Measurements from ENCODE around the gene VAT1L. TPM values are rescaled to one million over a fixed set of nuclear protein-coding genes. Genes with fewer than 3 reads are reported as not detected.
"Not testable (repeated sequence)": the region's sequence is repeated elsewhere in the genome, so short reads cannot be mapped to it uniquely, and the experiment has no call there.

Gene VAT1L
- total and polyA plus RNA-seq, 2 experiments from 2014 or later, result 6.2 TPM

GRCh38 chr16:77989846-77990245 lies 201.5 kb downstream of the VAT1L start:
- Histone ChIP-seq H3K27me3 (replicated peaks; ENCODE audit: insufficient read depth) (no peaks in the 10 kb centered on the region), H3K4me3 (no peak overlapping the region), H3K27ac (no peak overlapping the region), H3K79me2 (ENCODE audit: insufficient read depth) (no peaks in the 10 kb centered on the region), H3K9me3 (ENCODE audit: low read depth) (no peaks in the 10 kb centered on the region), H2AFZ (no peak overlapping the region), H3K9ac (no peak overlapping the region), H3K36me3 (ENCODE audit: low read depth) (no peaks in the 10 kb centered on the region), H3F3A (ENCODE audit: insufficient read depth) (0 out of 2 replicates have a peak, but pooled peaks cover 7% of the 10 kb centered on the region), H3K4me2 (ENCODE audit: unreplicated experiment) (no peak overlapping the region), H4K20me1 (ENCODE audit: insufficient read depth) (no peaks in the 10 kb centered on the region), H3K9me2 (ENCODE audit: insufficient read depth) (no peaks in the 10 kb centered on the region), H3K4me1 (ENCODE audit: insufficient read depth) (peaks cover 13% of the 10 kb centered on the region; the same call in 1 of the 2 replicates)
- DNase-seq, result no peak
- TF ChIP-seq EZH2phosphoT487 (IDR thresholded peaks at IDR 0.05; ENCODE audit: insufficient read depth, low read depth) (no peak), EZH2 (IDR thresholded peaks at IDR 0.05; ENCODE audit: insufficient read depth, poor library complexity, severe bottlenecking) (no peak)
- in situ Hi-C loops (cut with MboI), result loop anchor here (25.0 kb wide), 1 partner anchor 753 kb away; no protein-coding TSS in a partner anchor
- 67 to 70% methylated on average over 4 of the region's 4 CpGs for WGBS, 2 experiments (ENCODE audit: low coverage in 1 of 2, low lambda C conversion rate in 2 of 2, missing lambda C conversion rate in 2 of 2)

- Histone ChIP-seq H3K9me3 (ENCODE audit: low read depth) (no peaks in the 10 kb centered on the region), H3K9me2 (ENCODE audit: insufficient read depth) (no peaks in the 10 kb centered on the region), H3K79me2 (ENCODE audit: insufficient read depth) (no peaks in the 10 kb centered on the region), H2AFZ (no peak overlapping the region), H3K27me3 (replicated peaks; ENCODE audit: insufficient read depth) (no peaks in the 10 kb centered on the region), H3K27ac (no peak overlapping the region), H4K20me1 (ENCODE audit: insufficient read depth) (no peaks in the 10 kb centered on the region), H3F3A (ENCODE audit: insufficient read depth) (0 out of 2 replicates have a peak, but pooled peaks cover 7% of the 10 kb centered on the region), H3K4me1 (ENCODE audit: insufficient read depth) (peaks cover 13% of the 10 kb centered on the region; the same call in 1 of the 2 replicates), H3K4me2 (ENCODE audit: unreplicated experiment) (no peak overlapping the region), H3K9ac (no peak overlapping the region), H3K36me3 (ENCODE audit: low read depth) (no peaks in the 10 kb centered on the region), H3K4me3 (no peak overlapping the region)
- in situ Hi-C loops (cut with MboI), result loop anchor here (25.0 kb wide), 1 partner anchor 754 kb away; no protein-coding TSS in a partner anchor
- DNase-seq, result no peak
- WGBS, 2 experiments (ENCODE audit: low coverage in 1 of 2, low lambda C conversion rate in 2 of 2, missing lambda C conversion rate in 2 of 2), result 50 to 53% methylated on average over 4 of the region's 4 CpGs
- no peak for TF ChIP-seq EZH2 (IDR thresholded peaks at IDR 0.05; ENCODE audit: insufficient read depth, poor library complexity, severe bottlenecking)
- TF ChIP-seq EZH2phosphoT487 (IDR thresholded peaks at IDR 0.05; ENCODE audit: insufficient read depth, low read depth), result no peak
Observed at GRCh38 chr16:77991701-77992100, 203.3 kb downstream of the VAT1L start.

- H3K36me3 ChIP-seq (ENCODE audit: low read depth); H3K4me3 ChIP-seq; H3K4me2 ChIP-seq (ENCODE audit: unreplicated experiment); H2AFZ ChIP-seq; H3K9ac ChIP-seq; H3K9me3 ChIP-seq (ENCODE audit: low read depth); H3K9me2 ChIP-seq (ENCODE audit: insufficient read depth); H3K27ac ChIP-seq; H3K79me2 ChIP-seq (ENCODE audit: insufficient read depth); H4K20me1 ChIP-seq (ENCODE audit: insufficient read depth); H3F3A ChIP-seq (ENCODE audit: insufficient read depth); DNase-seq; H3K27me3 ChIP-seq (replicated peaks; ENCODE audit: insufficient read depth): not testable (repeated sequence)
- peaks cover 13% of the 10 kb centered on the region; the same call in 1 of the 2 replicates for H3K4me1 ChIP-seq (ENCODE audit: insufficient read depth)
- in situ Hi-C loops (cut with MboI), result loop anchor here (25.0 kb wide), 1 partner anchor 755 kb away; no protein-coding TSS in a partner anchor
- WGBS, 2 experiments (ENCODE audit: low coverage in 1 of 2, low lambda C conversion rate in 2 of 2, missing lambda C conversion rate in 2 of 2), result 54 to 62% methylated on average over 2 of the region's 2 CpGs
Observed at GRCh38 chr16:77992381-77992780, 204.0 kb downstream of the VAT1L start.

- DNase-seq, result peak; percentile 79
- Histone ChIP-seq H3K4me3 (peak overlapping the region; percentile 57), H3K4me2 (ENCODE audit: unreplicated experiment) (peak overlapping the region; percentile 74), H3K4me1 (ENCODE audit: insufficient read depth) (peaks cover 13% of the 10 kb centered on the region; the same call in 1 of the 2 replicates), H3K9ac (peak overlapping the region; percentile 42; the same call in 1 of the 2 replicates), H3K27me3 (replicated peaks; ENCODE audit: insufficient read depth) (no peaks in the 10 kb centered on the region), H3K9me2 (ENCODE audit: insufficient read depth) (no peaks in the 10 kb centered on the region), H3F3A (ENCODE audit: insufficient read depth) (0 out of 2 replicates have a peak, but pooled peaks cover 7% of the 10 kb centered on the region), H3K36me3 (ENCODE audit: low read depth) (no peaks in the 10 kb centered on the region), H3K27ac (peak overlapping the region; percentile 55), H3K79me2 (ENCODE audit: insufficient read depth) (no peaks in the 10 kb centered on the region), H3K9me3 (ENCODE audit: low read depth) (no peaks in the 10 kb centered on the region), H4K20me1 (ENCODE audit: insufficient read depth) (no peaks in the 10 kb centered on the region), H2AFZ (0 out of 2 replicates have a peak overlapping the region, but pooled peaks have one; percentile 42)
- in situ Hi-C loops (cut with MboI), result loop anchor here (25.0 kb wide), 1 partner anchor 756 kb away; no protein-coding TSS in a partner anchor
- no peak for TF ChIP-seq EZH2phosphoT487 (IDR thresholded peaks at IDR 0.05; ENCODE audit: insufficient read depth, low read depth)
- TF ChIP-seq EZH2 (IDR thresholded peaks at IDR 0.05; ENCODE audit: insufficient read depth, poor library complexity, severe bottlenecking), result no peak
- 2 to 6% methylated on average over 6 of the region's 6 CpGs for WGBS, 2 experiments (ENCODE audit: low coverage in 1 of 2, low lambda C conversion rate in 2 of 2, missing lambda C conversion rate in 2 of 2)
Observed at GRCh38 chr16:77993111-77993985, 205.0 kb downstream of the VAT1L start.
